GM20000 (cell line): Measurements from ENCODE around the gene CISH.
A peak's percentile ranks its signal among the peaks of the same experiment; 100 is the strongest.

Experiments
- DNase-seq: peaks from one replicate; pipeline ENCODE4 v3.0.0; 2012; ENCODE audit warnings: low spot score
- CTCF ChIP-seq: IDR thresholded peaks from 2 replicates; pipeline ENCODE4 v1.5.1; 2012; ENCODE audit warnings: mild to moderate bottlenecking, control low read depth; ENCODE audit errors: extremely low read depth, missing control alignments

CISH gene

GRCh38 chr3:50568947-50569749 is 42.4 kb downstream of the CISH start, which contains the start of gene HEMK1:
Gene HEMK1, plus strand, starts transcription at chr3:50569522. Its CDS starts 1,583 bp downstream, at chr3:50571105.
- TF ChIP-seq CTCF, result no peak
- peak; percentile 98 for DNase-seq

- no peak for TF ChIP-seq CTCF
- peak; percentile 99 for DNase-seq
Measured at GRCh38 chr3:50567386-50568167, 44.0 kb downstream of the CISH start, which contains the start of gene C3orf18. Gene C3orf18, minus strand, starts transcription at chr3:50567747. Its CDS starts 2,048 bp downstream, at chr3:50565699.

- DNase-seq, result no peak
- no peak for TF ChIP-seq CTCF
Measured at GRCh38 chr3:50567011-50567385, 44.6 kb downstream of the CISH start.

GRCh38 chr3:50564321-50564720 is 47.3 kb downstream of the CISH start:
- DNase-seq, result no peak
- no peak for TF ChIP-seq CTCF

GRCh38 chr3:50563867-50564266 is 47.7 kb downstream of the CISH start:
- DNase-seq, result no peak
- TF ChIP-seq CTCF, result no peak

- DNase-seq, result no peak
- TF ChIP-seq CTCF, result no peak
Measured at GRCh38 chr3:50562861-50563260, 48.7 kb downstream of the CISH start.

GRCh38 chr3:50559702-50560101 is 51.9 kb downstream of the CISH start:
- no peak for DNase-seq
- no peak for TF ChIP-seq CTCF
